ENCODE measurements around the gene KRT7.

- TF ChIP-seq EZH2 (IDR thresholded peaks at IDR 0.05; ENCODE audit: insufficient read depth, poor library complexity, severe bottlenecking) (no peak), EZH2phosphoT487 (IDR thresholded peaks at IDR 0.05; ENCODE audit: insufficient read depth, low read depth) (no peak)
These were observed 14.8 kb downstream of the KRT7 start for GRCh38 chr12:52247622-52248540.

Data from GM23248 (cell line).